Activated naive CD4-positive, alpha-beta T cell (primary cell): ENCODE data around the gene RAB25.
"Not testable (repeated sequence)": the region's sequence is repeated elsewhere in the genome, so short reads cannot be mapped to it uniquely, and the experiment has no call there.

ENCODE experiments used
- DNase-seq, 4 experiments: peaks; one replicate each; lab custom pipeline; 2025; lab: John Stamatoyannopoulos, UW

The RAB25 gene

GRCh38 chr1:156054500-156055280 is 6.3 kb upstream of the RAB25 start, which contains the start of gene LAMTOR2:
Gene LAMTOR2, plus strand, starts transcription at chr1:156054782. Its CDS starts 108 bp downstream, at chr1:156054890.
- DNase-seq = peak; percentile 82 to 93 (median 88)

- no peak for DNase-seq
These were observed 5.5 kb upstream of the RAB25 start for GRCh38 chr1:156055281-156056048.

- no peak for DNase-seq
These were observed 4.6 kb upstream of the RAB25 start for GRCh38 chr1:156056326-156056849.

GRCh38 chr1:156062189-156062588 is 1.2 kb downstream of the RAB25 start:
- DNase-seq = no peak

GRCh38 chr1:156063997-156064285 is 3.0 kb downstream of the RAB25 start:
- no peak for DNase-seq

GRCh38 chr1:156064615-156065014 is 3.7 kb downstream of the RAB25 start:
- no peak for DNase-seq

GRCh38 chr1:156065212-156065611 is 4.3 kb downstream of the RAB25 start:
- no peak for DNase-seq

GRCh38 chr1:156065871-156066270 is 4.9 kb downstream of the RAB25 start:
- no peak for DNase-seq

- no peak for DNase-seq
These were observed 6.3 kb downstream of the RAB25 start for GRCh38 chr1:156067262-156067661.

- no peak for DNase-seq
These were observed 8.8 kb downstream of the RAB25 start for GRCh38 chr1:156069490-156070455.

- no peak for DNase-seq
These were observed 9.6 kb downstream of the RAB25 start for GRCh38 chr1:156070548-156070947.

GRCh38 chr1:156071332-156071816 is 10.4 kb downstream of the RAB25 start:
- DNase-seq = not testable (repeated sequence)

GRCh38 chr1:156072251-156072650 is 11.3 kb downstream of the RAB25 start:
- DNase-seq = no peak

- DNase-seq = no peak
These were observed 12.2 kb downstream of the RAB25 start for GRCh38 chr1:156073110-156073687.

GRCh38 chr1:156073740-156074139 is 12.8 kb downstream of the RAB25 start:
- DNase-seq = no peak

GRCh38 chr1:156074661-156075060 is 13.7 kb downstream of the RAB25 start:
- no peak for DNase-seq

- DNase-seq = no peak
These were observed 14.2 kb downstream of the RAB25 start for GRCh38 chr1:156075162-156075561.

GRCh38 chr1:156075775-156076204 is 14.8 kb downstream of the RAB25 start:
- no peak for DNase-seq

GRCh38 chr1:156076609-156077429 is 15.9 kb downstream of the RAB25 start:
- no peak for DNase-seq

- DNase-seq = no peak
These were observed 16.4 kb downstream of the RAB25 start for GRCh38 chr1:156077430-156077760.

- no peak for DNase-seq
These were observed 17.8 kb downstream of the RAB25 start for GRCh38 chr1:156078728-156079127.
